ENCODE measurements around the gene MORC2. TPM values are rescaled to one million over a fixed set of nuclear protein-coding genes. Genes with fewer than 3 reads are reported as not detected.
A peak's percentile ranks its signal among the peaks of the same experiment; 100 is the strongest.

Gene MORC2
- total RNA-seq, 2 donors from 2014 or later: 34.9 to 36.3 TPM

DNA sequence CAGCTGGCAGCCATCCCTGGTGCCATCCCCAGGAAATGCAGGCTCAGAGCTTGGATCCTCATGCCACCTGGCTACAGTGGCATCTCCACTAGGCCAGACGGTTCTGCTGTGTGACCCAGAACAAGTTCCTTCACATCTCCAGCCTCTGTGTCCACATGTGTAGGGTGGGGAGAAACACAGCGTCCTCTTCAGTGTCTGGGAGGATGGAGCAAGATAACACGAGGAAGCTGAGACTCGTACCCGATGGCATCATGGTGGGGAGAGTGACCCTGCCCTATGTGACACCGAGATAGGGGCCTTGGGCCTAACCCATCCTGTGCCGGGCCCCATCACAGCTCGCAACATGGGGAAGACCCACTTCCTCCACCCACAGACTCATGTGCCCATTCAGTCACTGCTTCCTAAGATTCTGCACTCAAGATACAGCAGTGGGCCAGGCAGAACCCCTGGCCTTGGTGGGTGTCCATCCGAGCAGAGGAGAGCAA is 78.5 kb downstream of the MORC2 start:
- Mint-ChIP-seq H3K4me3 (no peak overlapping the region), H3K27me3 (ENCODE audit: insufficient read depth) (no peaks in the 10 kb centered on the region), H3K27ac (no peak overlapping the region), H3K36me3 (ENCODE audit: low read depth) (peaks cover 21% of the 10 kb centered on the region), H3K9me3 (no peaks in the 10 kb centered on the region), H3K4me1 (peaks cover 13% of the 10 kb centered on the region)
- no peak for DNase-seq
- 93 to 100% methylated on average over 5 to 9 of the region's 9 CpGs for WGBS, 2 experiments (ENCODE audit: insufficient coverage in 1 of 2, insufficient read length in 1 of 2)
- Histone ChIP-seq H3K4me3 (ENCODE audit: low read length) (no peak overlapping the region), H3K36me3 (ENCODE audit: control insufficient read depth, insufficient read depth, low read length) (peaks cover 9% of the 10 kb centered on the region), H3K9me3 (ENCODE audit: control insufficient read depth, low read length) (no peaks in the 10 kb centered on the region), H3K27me3 (ENCODE audit: control insufficient read depth, insufficient read depth, low read length, poor library complexity, severe bottlenecking) (no peaks in the 10 kb centered on the region), H3K4me1 (ENCODE audit: control insufficient read depth, insufficient read depth, low read length) (peaks cover 3% of the 10 kb centered on the region), H3K27ac (ENCODE audit: low read depth, low read length) (no peak overlapping the region), H3K9ac (ENCODE audit: extremely low read depth, low read length, poor library complexity, severe bottlenecking) (no peak overlapping the region)
- TF ChIP-seq CTCF (conservative IDR thresholded peaks at IDR 0.05): no peak

- Mint-ChIP-seq H3K27me3 (ENCODE audit: insufficient read depth) (no peaks in the 10 kb centered on the region), H3K4me1 (peaks cover 13% of the 10 kb centered on the region), H3K4me3 (no peak overlapping the region), H3K36me3 (ENCODE audit: low read depth) (peaks cover 21% of the 10 kb centered on the region), H3K27ac (no peak overlapping the region), H3K9me3 (no peaks in the 10 kb centered on the region)
- Histone ChIP-seq H3K4me3 (ENCODE audit: low read length) (no peak overlapping the region), H3K27me3 (ENCODE audit: control insufficient read depth, insufficient read depth, low read length, poor library complexity, severe bottlenecking) (no peaks in the 10 kb centered on the region), H3K27ac (ENCODE audit: low read depth, low read length) (no peak overlapping the region), H3K9ac (ENCODE audit: extremely low read depth, low read length, poor library complexity, severe bottlenecking) (no peak overlapping the region), H3K36me3 (ENCODE audit: control insufficient read depth, insufficient read depth, low read length) (peaks cover 9% of the 10 kb centered on the region), H3K9me3 (ENCODE audit: control insufficient read depth, low read length) (no peaks in the 10 kb centered on the region), H3K4me1 (ENCODE audit: control insufficient read depth, insufficient read depth, low read length) (peaks cover 3% of the 10 kb centered on the region)
- TF ChIP-seq CTCF (conservative IDR thresholded peaks at IDR 0.05): no peak
- peak; percentile 34 for DNase-seq
- WGBS, 2 experiments (ENCODE audit: insufficient coverage in 1 of 2, insufficient read length in 1 of 2): 94 to 98% methylated on average over 15 to 17 of the region's 17 CpGs
These were observed 79.1 kb downstream of the MORC2 start for GRCh38 chr22:30889268-30889995.

DNA sequence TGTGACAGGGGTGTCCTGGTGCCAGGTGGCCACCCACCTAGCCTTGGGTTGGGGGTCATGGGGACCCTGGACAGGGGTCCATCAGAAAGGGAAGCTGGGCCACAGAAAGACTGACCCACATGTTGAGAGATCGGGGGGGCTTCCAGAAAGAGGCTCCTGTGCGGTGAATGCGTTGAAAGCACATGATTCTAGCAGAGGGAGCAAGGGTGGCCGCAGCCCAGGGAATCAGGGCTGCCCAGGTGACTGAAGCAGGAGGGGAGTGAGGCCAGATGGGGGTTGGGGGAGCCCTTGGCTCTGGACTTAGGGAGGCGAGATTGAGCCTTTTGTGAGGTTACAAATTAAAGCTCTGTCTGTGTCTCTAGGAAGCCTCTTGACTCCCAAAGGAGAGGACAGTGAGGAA is 80.7 kb downstream of the MORC2 start:
- Histone ChIP-seq H3K27me3 (ENCODE audit: control insufficient read depth, insufficient read depth, low read length, poor library complexity, severe bottlenecking) (no peaks in the 10 kb centered on the region), H3K9me3 (ENCODE audit: control insufficient read depth, low read length) (no peaks in the 10 kb centered on the region), H3K9ac (ENCODE audit: extremely low read depth, low read length, poor library complexity, severe bottlenecking) (no peak overlapping the region), H3K4me1 (ENCODE audit: control insufficient read depth, insufficient read depth, low read length) (peaks cover 3% of the 10 kb centered on the region), H3K4me3 (ENCODE audit: low read length) (no peak overlapping the region), H3K27ac (ENCODE audit: low read depth, low read length) (no peak overlapping the region), H3K36me3 (ENCODE audit: control insufficient read depth, insufficient read depth, low read length) (peaks cover 4% of the 10 kb centered on the region)
- WGBS, 2 experiments (ENCODE audit: insufficient coverage in 1 of 2, insufficient read length in 1 of 2): 87 to 91% methylated on average over 3 to 5 of the region's 5 CpGs
- TF ChIP-seq CTCF (conservative IDR thresholded peaks at IDR 0.05): no peak
- Mint-ChIP-seq H3K4me1 (peaks cover 23% of the 10 kb centered on the region), H3K4me3 (no peak overlapping the region), H3K27me3 (ENCODE audit: insufficient read depth) (no peaks in the 10 kb centered on the region), H3K9me3 (no peaks in the 10 kb centered on the region), H3K36me3 (ENCODE audit: low read depth) (peaks cover 17% of the 10 kb centered on the region), H3K27ac (no peak overlapping the region)
- DNase-seq: no peak

Data from endodermal cell (in vitro differentiated cells).